ENCODE data around the gene DDX52. TPM values are rescaled to one million over a fixed set of nuclear protein-coding genes. Genes with fewer than 3 reads are reported as not detected.

Gene DDX52
- total RNA-seq, 1 experiment from 2014 or later, result 65.4 TPM

DNA sequence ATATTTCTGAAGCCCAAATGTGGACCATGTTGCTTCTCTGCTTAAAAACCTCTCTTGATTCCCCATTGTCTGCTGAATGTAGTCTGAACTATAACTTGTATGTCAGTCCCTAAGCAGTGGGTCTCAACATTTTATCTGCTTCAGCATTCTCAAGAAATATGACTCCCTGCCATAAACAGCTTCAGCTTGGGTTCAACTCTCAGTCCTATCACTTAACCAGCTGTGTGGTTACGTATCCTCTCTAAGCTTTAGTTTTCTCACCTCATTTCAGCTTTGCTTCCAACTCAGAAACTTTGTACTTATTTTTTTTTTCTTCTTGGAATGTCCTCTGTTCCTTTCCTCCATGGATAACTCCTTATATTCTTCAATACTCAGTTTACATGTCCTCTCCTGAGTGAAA lies 4.6 kb upstream of the DDX52 start:
- no peak overlapping the region for H4K5ac ChIP-seq (ENCODE audit: insufficient read length, low read depth, low read length)
- TF ChIP-seq CTCF (conservative IDR thresholded peaks at IDR 0.05), result no peak
- no peak overlapping the region for H3T11ph ChIP-seq (ENCODE audit: low read length)
- no peaks in the 10 kb centered on the region for H3K79me1 ChIP-seq (ENCODE audit: insufficient read depth, low read depth, low read length, poor library complexity, severe bottlenecking)
- Mint-ChIP-seq H3K27ac (no peak overlapping the region), H3K4me3 (no peak overlapping the region), H3K9me3 (no peaks in the 10 kb centered on the region), H3K36me3 (ENCODE audit: insufficient read depth in 1 of 3, low read depth in 3 of 3) (no peaks in the 10 kb centered on the region), H3K4me1 (peaks cover 3 to 5% of the 10 kb centered on the region in 2 experiments), H3K27me3 (ENCODE audit: low read depth) (peaks cover 48% of the 10 kb centered on the region)
- no CpG with 5 or more reads among the region's 1 CpG for WGBS (ENCODE audit: extremely low coverage, insufficient read length, low lambda C conversion rate)
- no peak overlapping the region for H2BK12ac ChIP-seq (ENCODE audit: insufficient read length, low read depth, low read length)
- H2BK5ac ChIP-seq (ENCODE audit: insufficient read length, low read length), result no peak overlapping the region
- H3K9ac ChIP-seq (ENCODE audit: extremely low read depth, insufficient read length, low read length), result no peak overlapping the region
- no peak overlapping the region for H3K4me2 ChIP-seq (ENCODE audit: insufficient read depth, insufficient read length, low read length)
- no peak overlapping the region for H3K56ac ChIP-seq (ENCODE audit: insufficient read length, low read depth, low read length)
- no peaks in the 10 kb centered on the region for H3K9me3 ChIP-seq (ENCODE audit: control insufficient read depth, low read depth, low read length)
- H3K23ac ChIP-seq (ENCODE audit: insufficient read length, low read depth, low read length), result no peak overlapping the region
- no peak overlapping the region for H4K8ac ChIP-seq (replicated peaks; ENCODE audit: insufficient read length, low read depth, low read length)
- no peak overlapping the region for H3K4ac ChIP-seq (ENCODE audit: low read depth, low read length)
- no peak overlapping the region for H3K14ac ChIP-seq (ENCODE audit: insufficient read depth, low read length)
- no peaks in the 10 kb centered on the region for H3K23me2 ChIP-seq (ENCODE audit: insufficient read length, low read depth, low read length, poor library complexity, severe bottlenecking)
- H3K79me2 ChIP-seq (ENCODE audit: insufficient read depth, low read length), result peaks cover 3% of the 10 kb centered on the region; the same call in 1 of the 2 replicates
- H3K18ac ChIP-seq (ENCODE audit: insufficient read length, low read depth, low read length), result no peak overlapping the region
- no peaks in the 10 kb centered on the region for H4K20me1 ChIP-seq (ENCODE audit: control insufficient read depth, insufficient read depth, insufficient read length)
- H2BK120ac ChIP-seq (ENCODE audit: low read depth, low read length, poor library complexity, severe bottlenecking), result no peak overlapping the region
- no peak overlapping the region for H2AK5ac ChIP-seq (ENCODE audit: insufficient read length, low read length)
- no peak overlapping the region for H2AFZ ChIP-seq (ENCODE audit: low read length)
- H2BK15ac ChIP-seq (ENCODE audit: low read depth, low read length), result no peak overlapping the region
- H3K4me1 ChIP-seq (ENCODE audit: insufficient read depth, low read length), result no peaks in the 10 kb centered on the region
- H2BK20ac ChIP-seq (ENCODE audit: low read depth, low read length, poor library complexity, severe bottlenecking), result no peak overlapping the region
- no peak overlapping the region for H3K27ac ChIP-seq (ENCODE audit: insufficient read length, low read depth, low read length)
- H4K91ac ChIP-seq (ENCODE audit: insufficient read length, low read depth, low read length), result no peak overlapping the region
- no peaks in the 10 kb centered on the region for H3K27me3 ChIP-seq (ENCODE audit: insufficient read depth, low read length)
- no peak for DNase-seq

Data from H9 (cell line).